ENCODE data around the gene PLCD1. TPM values are rescaled to one million over a fixed set of nuclear protein-coding genes. Genes with fewer than 3 reads are reported as not detected.

Gene PLCD1
- total RNA-seq, 1 experiment from 2014 or later = 13.5 TPM

GRCh38 chr3:38003371-38003816 is 26.0 kb downstream of the PLCD1 start:
- Histone ChIP-seq H3K4me1 (replicated peaks; ENCODE audit: insufficient read depth) (no peaks in the 10 kb centered on the region), H3K9me3 (ENCODE audit: insufficient read depth, low read depth) (no peaks in the 10 kb centered on the region), H3K27me3 (ENCODE audit: insufficient read depth, low read depth) (no peaks in the 10 kb centered on the region), H4K20me1 (ENCODE audit: insufficient read depth) (no peaks in the 10 kb centered on the region), H2AFZ (no peak overlapping the region), H3K27ac (no peak overlapping the region), H3F3A (ENCODE audit: insufficient read depth, low read depth) (no peaks in the 10 kb centered on the region; the same call in 1 of the 2 replicates), H3K4me2 (no peak overlapping the region), H3K4me3 (no peak overlapping the region), H3K79me2 (ENCODE audit: low read depth) (no peaks in the 10 kb centered on the region), H3K9me2 (ENCODE audit: insufficient read depth) (no peaks in the 10 kb centered on the region), H3K36me3 (ENCODE audit: low read depth) (no peaks in the 10 kb centered on the region)
- ChIA-PET POLR2A (ENCODE audit: unreplicated experiment) (interaction anchor here (0.6 kb wide), 1 partner anchor 107 kb away, joined by 3 read pairs; no protein-coding TSS in a partner anchor), CTCF (interaction anchor here (0.7 kb wide), 1 partner anchor 29 kb away, joined by 4 read pairs; no protein-coding TSS in a partner anchor)
- intact Hi-C loops (cut with micrococcal nuclease; ENCODE audit: unreplicated experiment) = loop anchor here (1.0 to 10.0 kb wide), 4 partner anchors 29 to 654 kb away; partner anchors contain the start of genes ACAA1, MYD88 and XYLB
- no TSS peak for BruUV-seq (replicated peaks)
- DNase-seq = peak in 1 of 2 experiments; percentile 48
- TF ChIP-seq CTCF (conservative IDR thresholded peaks at IDR 0.05) = peak; percentile 81
- no peak for TF ChIP-seq EZH2 (IDR thresholded peaks at IDR 0.05; ENCODE audit: low read depth)

GRCh38 chr3:38002940-38003339 is 26.5 kb downstream of the PLCD1 start:
- no peaks in the 10 kb centered on the region for H4K20me1 ChIP-seq (ENCODE audit: insufficient read depth)
- no peaks in the 10 kb centered on the region for H3K9me2 ChIP-seq (ENCODE audit: insufficient read depth)
- BruUV-seq (replicated peaks) = no TSS peak
- H3F3A ChIP-seq (ENCODE audit: insufficient read depth, low read depth) = no peaks in the 10 kb centered on the region; the same call in 1 of the 2 replicates
- no peaks in the 10 kb centered on the region for H3K4me1 ChIP-seq (replicated peaks; ENCODE audit: insufficient read depth)
- H3K27me3 ChIP-seq (ENCODE audit: insufficient read depth, low read depth) = no peaks in the 10 kb centered on the region
- H3K4me2 ChIP-seq = no peak overlapping the region
- ChIA-PET POLR2A (ENCODE audit: unreplicated experiment) (no interaction called here), CTCF (no interaction called here)
- no peak overlapping the region for H3K4me3 ChIP-seq
- H2AFZ ChIP-seq = no peak overlapping the region
- no peaks in the 10 kb centered on the region for H3K9me3 ChIP-seq (ENCODE audit: insufficient read depth, low read depth)
- H3K27ac ChIP-seq = no peak overlapping the region
- no peaks in the 10 kb centered on the region for H3K36me3 ChIP-seq (ENCODE audit: low read depth)
- intact Hi-C loops (cut with micrococcal nuclease; ENCODE audit: unreplicated experiment) = loop anchor here (1.0 to 10.0 kb wide), 4 partner anchors 29 to 654 kb away; partner anchors contain the start of genes ACAA1, MYD88 and XYLB
- no peak for TF ChIP-seq CTCF (conservative IDR thresholded peaks at IDR 0.05)
- TF ChIP-seq EZH2 (IDR thresholded peaks at IDR 0.05; ENCODE audit: low read depth) = no peak
- no peak for DNase-seq
- no peaks in the 10 kb centered on the region for H3K79me2 ChIP-seq (ENCODE audit: low read depth)

GRCh38 chr3:38002291-38002876 is 27.1 kb downstream of the PLCD1 start:
- no TSS peak for BruUV-seq (replicated peaks)

More at GRCh38 chr3:38002291-38002876, 27.1 kb downstream of the PLCD1 start:
- Histone ChIP-seq H3F3A (ENCODE audit: insufficient read depth, low read depth) (no peaks in the 10 kb centered on the region; the same call in 1 of the 2 replicates), H3K9me2 (ENCODE audit: insufficient read depth) (no peaks in the 10 kb centered on the region), H3K36me3 (ENCODE audit: low read depth) (no peaks in the 10 kb centered on the region), H3K4me2 (no peak overlapping the region), H3K79me2 (ENCODE audit: low read depth) (no peaks in the 10 kb centered on the region), H4K20me1 (ENCODE audit: insufficient read depth) (no peaks in the 10 kb centered on the region), H3K4me1 (replicated peaks; ENCODE audit: insufficient read depth) (no peaks in the 10 kb centered on the region), H3K9me3 (ENCODE audit: insufficient read depth, low read depth) (no peaks in the 10 kb centered on the region), H2AFZ (no peak overlapping the region), H3K27ac (no peak overlapping the region), H3K27me3 (ENCODE audit: insufficient read depth, low read depth) (no peaks in the 10 kb centered on the region), H3K4me3 (no peak overlapping the region)
- no peak for DNase-seq
- intact Hi-C loops (cut with micrococcal nuclease; ENCODE audit: unreplicated experiment) = loop anchor here (5.0 to 10.0 kb wide), 3 partner anchors 135 to 655 kb away; partner anchors contain the start of genes ACAA1, MYD88 and XYLB
- TF ChIP-seq EZH2 (IDR thresholded peaks at IDR 0.05; ENCODE audit: low read depth) (no peak), CTCF (conservative IDR thresholded peaks at IDR 0.05) (no peak)
- ChIA-PET POLR2A (ENCODE audit: unreplicated experiment) (no interaction called here), CTCF (interaction anchor here (0.5 to 1.5 kb wide), 2 partner anchors 28 to 56 kb away, joined by 3 to 6 read pairs; no protein-coding TSS in a partner anchor)
